Neural progenitor cell (in vitro differentiated cells): ENCODE data around the gene SRRM1. TPM values are rescaled to one million over a fixed set of nuclear protein-coding genes. Genes with fewer than 3 reads are reported as not detected.

Experiments used
- DNase-seq: peaks from one replicate; pipeline ENCODE4 v3.0.0-alpha.2; 2016; ENCODE audit warnings: low spot score
- H2AFZ ChIP-seq: fragments of 200-600 bp; sonication (generic); replicated peaks from 2 replicates; pipeline ENCODE4 v1.6.1; 2016; ENCODE audit warnings: antibody characterized with exemption
- H3F3A ChIP-seq: fragments of 200-600 bp; sonication (generic); 2 replicates; pipeline ENCODE4 v1.6.1; 2016; ENCODE audit warnings: antibody characterized with exemption, low read depth
- H3K27ac ChIP-seq: fragments of 200-600 bp; sonication (generic); 2 replicates; pipeline ENCODE4 v1.5.1; 2016; ENCODE audit warnings: mild to moderate bottlenecking
- H3K27me3 ChIP-seq: fragments of 200-600 bp; sonication (generic); 2 replicates; pipeline ENCODE4 v1.6.1; 2016; ENCODE audit warnings: mild to moderate bottlenecking, moderate library complexity
- H3K36me3 ChIP-seq: fragments of 200-600 bp; sonication (generic); 2 replicates; pipeline ENCODE4 v1.5.1; 2016
- H3K4me1 ChIP-seq: fragments of 200-600 bp; sonication (generic); 2 replicates; pipeline ENCODE4 v1.6.1; 2016; ENCODE audit warnings: mixed run types
- H3K4me2 ChIP-seq: fragments of 200-600 bp; sonication (generic); 2 replicates; pipeline ENCODE4 v1.6.1; 2016
- H3K4me3 ChIP-seq: fragments of 200-600 bp; sonication (generic); 2 replicates; pipeline ENCODE4 v1.5.1; 2016
- H3K79me2 ChIP-seq: fragments of 200-600 bp; sonication (generic); 2 replicates; pipeline ENCODE4 v1.6.1; 2016; ENCODE audit warnings: low read depth
- H3K9ac ChIP-seq: fragments of 200-600 bp; sonication (generic); 2 replicates; pipeline ENCODE4 v1.6.1; 2016
- H3K9me3 ChIP-seq: fragments of 200-600 bp; sonication (generic); 2 replicates; pipeline ENCODE4 v1.5.1; 2016; ENCODE audit warnings: low read depth
- H4K20me1 ChIP-seq: fragments of 200-600 bp; sonication (generic); 2 replicates; pipeline ENCODE4 v1.6.1; 2016; ENCODE audit warnings: low read depth
- H3K27ac Mint-ChIP-seq: 3 replicates; pipeline ENCODE4 v1.8.0; 2021; ENCODE audit warnings: mixed read lengths
- H3K27me3 Mint-ChIP-seq: 2 replicates; pipeline ENCODE4 v1.8.0; 2022; ENCODE audit warnings: low read depth, mild to moderate bottlenecking, inconsistent platforms, moderate library complexity, mixed read lengths; ENCODE audit not compliant: insufficient read depth
- H3K36me3 Mint-ChIP-seq: 3 replicates; pipeline ENCODE4 v1.8.0; 2021; ENCODE audit warnings: mixed read lengths
- H3K4me1 Mint-ChIP-seq: 3 replicates; pipeline ENCODE4 v1.8.0; 2021; ENCODE audit warnings: mixed read lengths
- H3K4me3 Mint-ChIP-seq: 3 replicates; pipeline ENCODE4 v1.8.0; 2021; ENCODE audit warnings: mild to moderate bottlenecking, moderate library complexity, mixed read lengths
- H3K9me3 Mint-ChIP-seq: 3 replicates; pipeline ENCODE4 v1.8.0; 2020; ENCODE audit warnings: mixed read lengths
- EZH2 ChIP-seq: fragments of 200-600 bp; sonication (generic); IDR thresholded peaks from 2 replicates; pipeline ENCODE4 v1.6.1; 2017; ENCODE audit warnings: antibody characterized with exemption, mild to moderate bottlenecking, moderate library complexity
- EZH2phosphoT487 ChIP-seq: fragments of 200-600 bp; sonication (generic); IDR thresholded peaks from 2 replicates; pipeline ENCODE4 v1.6.1; 2017; ENCODE audit warnings: antibody characterized with exemption
- total RNA-seq: library from RNA; depleted of rRNA; stranded (reverse); fragments of >200 nt; gene quantifications from 2 replicates; pipeline ENCODE4 v1.2.3, GENCODE V29; 2015; ENCODE audit warnings: low replicate concordance
- TF ChIP-seq, protein P1 (sequence below): fragments of 200-600 bp; sonication (generic); IDR thresholded peaks from 2 replicates; pipeline ENCODE4 v1.5.1; 2017; ENCODE audit warnings: antibody characterized with exemption, mild to moderate bottlenecking

The SRRM1 gene
- total RNA-seq, 1 donor from 2014 or later: 164 TPM

DNA sequence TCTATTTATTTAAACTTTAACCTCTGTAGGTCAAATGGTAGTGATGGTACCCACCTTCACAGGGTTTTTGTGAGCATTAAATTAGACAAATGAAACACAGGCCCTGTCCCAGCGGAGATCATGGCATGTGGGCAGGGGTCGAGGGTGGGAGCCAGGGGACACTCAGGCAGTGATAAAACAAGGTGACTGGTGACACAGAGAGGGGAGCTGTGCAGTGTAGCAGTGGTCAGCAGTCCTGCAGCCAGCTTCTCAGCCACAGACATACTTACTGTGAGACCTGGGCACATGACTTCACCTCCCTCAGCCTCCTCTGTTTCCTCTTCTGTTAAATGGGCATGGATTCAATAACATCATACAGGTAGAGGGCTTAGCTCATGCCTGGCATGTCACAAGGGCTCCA is 44.9 kb downstream of the SRRM1 start:
- Histone ChIP-seq H2AFZ (peak overlapping the region; percentile 98), H3K79me2 (no peaks in the 10 kb centered on the region), H3K4me2 (no peak overlapping the region), H3K9me3 (no peaks in the 10 kb centered on the region), H3K27ac (no peak overlapping the region), H3K27me3 (no peaks in the 10 kb centered on the region), H3K36me3 (no peaks in the 10 kb centered on the region), H4K20me1 (no peaks in the 10 kb centered on the region), H3K9ac (no peak overlapping the region), H3K4me1 (no peaks in the 10 kb centered on the region), H3K4me3 (no peak overlapping the region), H3F3A (no peaks in the 10 kb centered on the region)
- H3K4me1 Mint-ChIP-seq: peaks cover 6% of the 10 kb centered on the region
- no peak for TF ChIP-seq EZH2
- TF ChIP-seq, protein P1, sequence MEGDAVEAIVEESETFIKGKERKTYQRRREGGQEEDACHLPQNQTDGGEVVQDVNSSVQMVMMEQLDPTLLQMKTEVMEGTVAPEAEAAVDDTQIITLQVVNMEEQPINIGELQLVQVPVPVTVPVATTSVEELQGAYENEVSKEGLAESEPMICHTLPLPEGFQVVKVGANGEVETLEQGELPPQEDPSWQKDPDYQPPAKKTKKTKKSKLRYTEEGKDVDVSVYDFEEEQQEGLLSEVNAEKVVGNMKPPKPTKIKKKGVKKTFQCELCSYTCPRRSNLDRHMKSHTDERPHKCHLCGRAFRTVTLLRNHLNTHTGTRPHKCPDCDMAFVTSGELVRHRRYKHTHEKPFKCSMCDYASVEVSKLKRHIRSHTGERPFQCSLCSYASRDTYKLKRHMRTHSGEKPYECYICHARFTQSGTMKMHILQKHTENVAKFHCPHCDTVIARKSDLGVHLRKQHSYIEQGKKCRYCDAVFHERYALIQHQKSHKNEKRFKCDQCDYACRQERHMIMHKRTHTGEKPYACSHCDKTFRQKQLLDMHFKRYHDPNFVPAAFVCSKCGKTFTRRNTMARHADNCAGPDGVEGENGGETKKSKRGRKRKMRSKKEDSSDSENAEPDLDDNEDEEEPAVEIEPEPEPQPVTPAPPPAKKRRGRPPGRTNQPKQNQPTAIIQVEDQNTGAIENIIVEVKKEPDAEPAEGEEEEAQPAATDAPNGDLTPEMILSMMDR: no peak
- TF ChIP-seq EZH2phosphoT487: no peak
- no peak overlapping the region for H3K4me3 Mint-ChIP-seq
- DNase-seq: no peak
- H3K27me3 Mint-ChIP-seq: peaks cover 5% of the 10 kb centered on the region
- H3K36me3 Mint-ChIP-seq: no peaks in the 10 kb centered on the region
- peak overlapping the region; percentile 20 for H3K27ac Mint-ChIP-seq
- H3K9me3 Mint-ChIP-seq: peaks cover 3% of the 10 kb centered on the region

DNA sequence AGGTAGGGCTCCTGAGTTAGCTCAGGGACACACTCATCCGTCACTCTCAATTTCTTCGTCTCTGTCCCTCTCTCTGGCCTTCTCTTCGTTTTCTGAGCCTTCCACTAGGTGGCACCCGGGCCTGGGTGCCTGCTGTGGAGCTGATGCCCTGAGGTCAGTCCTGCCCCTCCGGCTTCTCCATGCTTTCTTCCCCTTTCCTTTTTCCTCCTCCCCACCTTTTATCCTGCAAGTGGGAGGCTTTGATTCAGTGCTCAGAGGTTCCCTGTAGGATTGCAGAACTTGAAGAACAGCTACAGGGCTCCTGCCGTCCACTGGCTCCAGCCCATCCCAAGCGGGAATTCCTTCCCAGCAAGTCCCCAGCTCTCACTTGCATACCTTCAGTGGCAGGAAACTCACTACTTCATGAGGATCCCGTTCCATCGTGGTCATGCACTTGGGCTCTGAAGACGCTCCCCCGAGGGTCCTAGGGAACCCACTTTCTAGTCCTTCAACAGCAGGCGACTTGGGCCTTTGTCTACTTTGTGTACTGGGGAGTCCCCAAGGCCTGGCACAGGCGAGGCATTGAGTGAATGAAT is 45.6 kb downstream of the SRRM1 start:
- H3K4me2 ChIP-seq: no peak overlapping the region
- Mint-ChIP-seq H3K4me1 (peaks cover 6% of the 10 kb centered on the region), H3K36me3 (no peaks in the 10 kb centered on the region)

DNA sequence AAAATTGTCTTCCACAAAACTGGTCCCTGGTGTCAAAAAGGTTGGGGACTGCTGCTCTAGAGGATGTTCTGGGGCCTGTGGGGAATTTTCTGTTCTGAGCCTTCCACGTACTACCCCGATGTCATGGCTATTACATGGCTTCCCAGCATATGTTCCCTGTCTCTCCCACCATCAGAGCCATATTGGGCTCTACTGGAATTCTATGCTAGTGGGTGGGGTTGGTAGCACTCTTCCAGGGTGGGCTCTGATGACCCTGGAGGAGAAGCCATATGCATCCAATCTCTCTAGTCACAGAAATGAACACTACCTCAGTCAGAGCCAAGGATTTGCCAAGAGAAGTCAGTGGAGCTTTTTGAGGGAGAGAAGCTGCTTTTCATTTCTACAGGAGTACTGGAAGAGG is 47.9 kb downstream of the SRRM1 start:
- H3F3A ChIP-seq: no peaks in the 10 kb centered on the region
- no peak overlapping the region for H3K9ac ChIP-seq
- H3K4me3 Mint-ChIP-seq: no peak overlapping the region
- H2AFZ ChIP-seq: no peak overlapping the region
- no peaks in the 10 kb centered on the region for H3K36me3 Mint-ChIP-seq
- DNase-seq: no peak
- H3K79me2 ChIP-seq: no peaks in the 10 kb centered on the region
- peaks cover 7% of the 10 kb centered on the region for H3K27me3 Mint-ChIP-seq
- H3K27ac ChIP-seq: no peak overlapping the region
- no peaks in the 10 kb centered on the region for H4K20me1 ChIP-seq
- no peaks in the 10 kb centered on the region for H3K4me1 ChIP-seq
- no peak overlapping the region for H3K27ac Mint-ChIP-seq
- H3K4me3 ChIP-seq: no peak overlapping the region
- H3K27me3 ChIP-seq: no peaks in the 10 kb centered on the region
- H3K9me3 Mint-ChIP-seq: peaks cover 3% of the 10 kb centered on the region
- TF ChIP-seq, protein P1: no peak
- no peak for TF ChIP-seq EZH2phosphoT487
- no peak for TF ChIP-seq EZH2
- H3K4me2 ChIP-seq: no peak overlapping the region
- peaks cover 6% of the 10 kb centered on the region for H3K4me1 Mint-ChIP-seq
- H3K9me3 ChIP-seq: no peaks in the 10 kb centered on the region
- no peaks in the 10 kb centered on the region for H3K36me3 ChIP-seq

More for the DNA sequence above, 45.6 kb downstream of the SRRM1 start:
- H3K27ac Mint-ChIP-seq: peak overlapping the region; percentile 20
- DNase-seq: peak; percentile 83
- H3K27ac ChIP-seq: no peak overlapping the region
- no peak overlapping the region for H3K4me3 ChIP-seq
- H3K9ac ChIP-seq: no peak overlapping the region
- no peaks in the 10 kb centered on the region for H3K79me2 ChIP-seq
- H3K4me3 Mint-ChIP-seq: no peak overlapping the region
- no peaks in the 10 kb centered on the region for H3K4me1 ChIP-seq
- TF ChIP-seq, protein P1: peak; percentile 86
- no peak for TF ChIP-seq EZH2
- no peak for TF ChIP-seq EZH2phosphoT487
- H2AFZ ChIP-seq: peak overlapping the region; percentile 98
- H3K27me3 Mint-ChIP-seq: peaks cover 7% of the 10 kb centered on the region
- H3K9me3 ChIP-seq: no peaks in the 10 kb centered on the region
- H3K27me3 ChIP-seq: no peaks in the 10 kb centered on the region
- H3K36me3 ChIP-seq: no peaks in the 10 kb centered on the region
- no peaks in the 10 kb centered on the region for H4K20me1 ChIP-seq
- peaks cover 3% of the 10 kb centered on the region for H3K9me3 Mint-ChIP-seq
- no peaks in the 10 kb centered on the region for H3F3A ChIP-seq
